Stimulated activated naive CD8-positive, alpha-beta T cell treated with anti-CD3 and anti-CD28 coated beads, Interleukin-15, amount 100 ng/mL, for 72 hours (primary cell): ENCODE measurements around the gene CWC27.
A peak's percentile ranks its signal among the peaks of the same experiment; 100 is the strongest.

Experiments used
- ATAC-seq: fragments of 150-1000 bp; cut with Tn5 transposase; 2 replicates; pipeline ENCODE4 v1.10.0; 2021; ENCODE audit warnings: mild to moderate bottlenecking, moderate library complexity
- DNase-seq, 2 donors: peaks; one replicate each; pipeline ENCODE4 v3.0.0; 2021 to 2022
- H3K27ac Mint-ChIP-seq, 2 donors: one replicate each; pipeline ENCODE4 v1.8.0; 2022; ENCODE audit warnings: mild to moderate bottlenecking in 2 of 2, mixed read lengths in 2 of 2, moderate library complexity in 2 of 2
- H3K27me3 Mint-ChIP-seq: one replicate; pipeline ENCODE4 v1.8.0; 2022; ENCODE audit warnings: mixed read lengths
- H3K4me1 Mint-ChIP-seq: one replicate; pipeline ENCODE4 v1.8.0; 2022; ENCODE audit warnings: mild to moderate bottlenecking, mixed read lengths
- H3K4me3 Mint-ChIP-seq, 2 donors: one replicate each; pipeline ENCODE4 v1.8.0; 2022; ENCODE audit warnings: mild to moderate bottlenecking in 2 of 2, mixed read lengths in 2 of 2, moderate library complexity in 1 of 2
- H3K9me3 Mint-ChIP-seq, 2 donors: one replicate each; pipeline ENCODE4 v1.8.0; 2022; ENCODE audit warnings: mixed read lengths in 2 of 2

The CWC27 gene

GRCh38 chr5:65034029-65034812, 265.5 kb downstream of the CWC27 start:
- Mint-ChIP-seq H3K27ac (peak overlapping the region in 1 of 2 donors; percentile 81), H3K4me1 (peaks cover 40% of the 10 kb centered on the region), H3K4me3 (peak overlapping the region in 1 of 2 donors; percentile 14), H3K9me3 (peaks cover 0 to 7% of the 10 kb centered on the region in 2 donors), H3K27me3 (no peaks in the 10 kb centered on the region)
- ATAC-seq (no peak), DNase-seq (no peak)

GRCh38 chr5:65034813-65035209, 266.1 kb downstream of the CWC27 start:
- Mint-ChIP-seq H3K27ac (peak overlapping the region; percentile 97 to 98), H3K27me3 (no peaks in the 10 kb centered on the region), H3K9me3 (peaks cover 0 to 7% of the 10 kb centered on the region in 2 donors), H3K4me1 (peaks cover 40% of the 10 kb centered on the region), H3K4me3 (peak overlapping the region; percentile 86 to 87)
- ATAC-seq: no peak
- DNase-seq: no peak

GRCh38 chr5:65035211-65036206, 266.8 kb downstream of the CWC27 start:
- DNase-seq: peak; percentile 77 to 85
- peak overlapping the region; percentile 97 to 98 for H3K27ac Mint-ChIP-seq
- H3K4me1 Mint-ChIP-seq: peaks cover 40% of the 10 kb centered on the region
- peak overlapping the region; percentile 86 to 87 for H3K4me3 Mint-ChIP-seq
- peaks cover 0 to 7% of the 10 kb centered on the region in 2 donors for H3K9me3 Mint-ChIP-seq
- ATAC-seq: peak; percentile 92
- no peaks in the 10 kb centered on the region for H3K27me3 Mint-ChIP-seq

- peak in 1 of 2 donors; percentile 14 for DNase-seq
- no peaks in the 10 kb centered on the region for H3K27me3 Mint-ChIP-seq
- peak overlapping the region in 1 of 2 donors; percentile 92 for H3K27ac Mint-ChIP-seq
- peaks cover 46% of the 10 kb centered on the region for H3K4me1 Mint-ChIP-seq
- no peaks in the 10 kb centered on the region for H3K9me3 Mint-ChIP-seq
- no peak for ATAC-seq
- peak overlapping the region in 1 of 2 donors; percentile 48 for H3K4me3 Mint-ChIP-seq
Observed at GRCh38 chr5:65037831-65038815, 269.4 kb downstream of the CWC27 start.

GRCh38 chr5:65041296-65042158, 272.8 kb downstream of the CWC27 start:
- DNase-seq (no peak), ATAC-seq (peak; percentile 37)
- H3K4me1 Mint-ChIP-seq: peaks cover 25% of the 10 kb centered on the region
- no peaks in the 10 kb centered on the region for H3K9me3 Mint-ChIP-seq
- H3K27ac Mint-ChIP-seq: no peak overlapping the region
- no peak overlapping the region for H3K4me3 Mint-ChIP-seq
- no peaks in the 10 kb centered on the region for H3K27me3 Mint-ChIP-seq

GRCh38 chr5:65043843-65044359, 275.2 kb downstream of the CWC27 start:
- Mint-ChIP-seq H3K4me3 (no peak overlapping the region), H3K27me3 (no peaks in the 10 kb centered on the region), H3K9me3 (no peaks in the 10 kb centered on the region), H3K27ac (no peak overlapping the region), H3K4me1 (peaks cover 6% of the 10 kb centered on the region)
- ATAC-seq (no peak), DNase-seq (no peak)

GRCh38 chr5:65047225-65047624, 278.5 kb downstream of the CWC27 start:
- H3K9me3 Mint-ChIP-seq: no peaks in the 10 kb centered on the region
- DNase-seq (no peak), ATAC-seq (no peak)
- H3K4me3 Mint-ChIP-seq: no peak overlapping the region
- no peak overlapping the region for H3K27ac Mint-ChIP-seq
- H3K4me1 Mint-ChIP-seq: no peaks in the 10 kb centered on the region
- no peaks in the 10 kb centered on the region for H3K27me3 Mint-ChIP-seq

- no peaks in the 10 kb centered on the region for H3K4me1 Mint-ChIP-seq
- H3K4me3 Mint-ChIP-seq: no peak overlapping the region
- H3K9me3 Mint-ChIP-seq: no peaks in the 10 kb centered on the region
- no peaks in the 10 kb centered on the region for H3K27me3 Mint-ChIP-seq
- no peak overlapping the region for H3K27ac Mint-ChIP-seq
- DNase-seq (no peak), ATAC-seq (no peak)
Observed at GRCh38 chr5:65047948-65048690, 279.4 kb downstream of the CWC27 start.

GRCh38 chr5:65050140-65050539, 281.4 kb downstream of the CWC27 start:
- H3K4me1 Mint-ChIP-seq: no peaks in the 10 kb centered on the region
- ATAC-seq (peak; percentile 28), DNase-seq (no peak)
- no peak overlapping the region for H3K27ac Mint-ChIP-seq
- H3K4me3 Mint-ChIP-seq: no peak overlapping the region
- no peaks in the 10 kb centered on the region for H3K27me3 Mint-ChIP-seq
- H3K9me3 Mint-ChIP-seq: no peaks in the 10 kb centered on the region

GRCh38 chr5:65050826-65051498, 282.2 kb downstream of the CWC27 start:
- Mint-ChIP-seq H3K4me3 (no peak overlapping the region), H3K9me3 (no peaks in the 10 kb centered on the region), H3K4me1 (no peaks in the 10 kb centered on the region), H3K27me3 (no peaks in the 10 kb centered on the region), H3K27ac (no peak overlapping the region)
- DNase-seq (no peak), ATAC-seq (no peak)

GRCh38 chr5:65055938-65056337, 287.2 kb downstream of the CWC27 start:
- Mint-ChIP-seq H3K27ac (no peak overlapping the region), H3K9me3 (no peaks in the 10 kb centered on the region), H3K4me1 (no peaks in the 10 kb centered on the region), H3K27me3 (no peaks in the 10 kb centered on the region), H3K4me3 (no peak overlapping the region)
- ATAC-seq (no peak), DNase-seq (no peak)

- no peaks in the 10 kb centered on the region for H3K4me1 Mint-ChIP-seq
- DNase-seq (no peak), ATAC-seq (no peak)
- no peak overlapping the region for H3K27ac Mint-ChIP-seq
- peaks cover 2% of the 10 kb centered on the region for H3K27me3 Mint-ChIP-seq
- H3K4me3 Mint-ChIP-seq: no peak overlapping the region
- H3K9me3 Mint-ChIP-seq: no peaks in the 10 kb centered on the region
Observed at GRCh38 chr5:65059681-65060598, 291.2 kb downstream of the CWC27 start.
